Non-pigmented ciliary epithelial cell (primary cell): ENCODE results near the gene PLPPR3.
"Not testable (repeated sequence)": the region's sequence is repeated elsewhere in the genome, so short reads cannot be mapped to it uniquely, and the experiment has no call there.

Source experiments
- DNase-seq: peaks from one replicate; pipeline ENCODE4 v3.0.0-alpha.2; 2010; ENCODE audit warnings: low read depth

Gene PLPPR3

GRCh38 chr19:853014-853585 lies 31.3 kb upstream of the PLPPR3 start:
- no peak for DNase-seq

- DNase-seq = no peak
Observed at GRCh38 chr19:852136-853013, 30.6 kb upstream of the PLPPR3 start, which contains the start of gene ELANE. Gene ELANE, plus strand, starts transcription at chr19:852303. Its CDS starts 26 bp downstream, at chr19:852329.

GRCh38 chr19:850979-851335 lies 29.2 kb upstream of the PLPPR3 start:
- DNase-seq = no peak

DNA sequence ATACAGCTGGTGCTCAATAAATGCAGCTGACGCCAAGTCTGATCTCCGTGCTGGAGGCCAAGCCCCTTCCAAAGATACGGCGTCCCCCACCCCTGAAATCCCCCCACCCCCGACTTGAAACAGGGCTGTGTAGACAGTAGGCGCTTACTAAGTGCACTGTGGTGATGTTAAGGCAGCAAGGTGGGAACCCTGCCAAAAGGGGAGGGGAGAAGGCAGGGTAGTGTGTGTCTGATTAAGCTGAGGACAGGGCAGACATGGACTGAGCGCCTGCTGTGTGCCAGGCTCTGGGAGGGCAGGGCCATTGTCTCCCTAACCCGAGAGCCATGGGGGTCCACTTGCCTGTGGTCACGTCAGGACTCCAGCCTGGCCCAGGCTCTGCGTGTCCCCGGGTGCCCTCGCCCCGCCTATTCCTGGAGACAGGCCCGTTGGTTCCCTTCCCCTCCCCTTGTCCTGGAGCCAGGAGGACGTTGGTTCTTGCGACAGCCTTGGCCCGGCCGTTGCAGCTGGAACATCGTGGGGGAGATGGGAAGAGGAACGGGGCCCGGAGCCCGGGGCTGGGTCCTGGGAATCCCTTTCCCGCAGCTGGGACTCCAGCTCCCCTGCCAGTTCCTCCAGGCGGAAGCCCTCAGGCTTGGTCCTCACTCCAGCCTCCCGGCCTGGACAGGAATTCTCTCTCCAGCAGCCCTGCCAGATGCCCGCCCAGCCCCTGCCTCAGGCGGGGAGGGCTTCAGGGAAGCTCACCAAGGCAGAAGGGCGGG lies 28.6 kb upstream of the PLPPR3 start:
- no peak for DNase-seq

DNA sequence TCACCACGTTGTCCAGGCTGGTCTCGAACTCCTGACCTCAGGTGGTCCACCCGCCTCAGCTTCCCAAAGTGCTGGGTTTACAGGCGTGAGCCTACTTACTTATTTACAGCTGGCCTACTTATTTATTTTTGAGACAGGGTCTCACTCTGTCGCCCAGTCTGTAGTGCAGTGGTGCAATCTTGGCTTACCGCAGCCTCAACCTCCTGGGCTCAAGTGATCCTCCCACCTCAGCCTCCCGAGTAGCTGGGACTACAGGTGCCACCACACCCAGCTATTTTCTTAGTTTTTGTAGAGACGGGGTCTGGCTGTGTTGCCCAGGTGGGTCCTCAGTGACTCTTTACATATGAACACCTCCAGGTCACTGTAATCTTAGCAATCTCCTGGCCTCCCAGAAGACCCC lies 27.4 kb upstream of the PLPPR3 start:
- not testable (repeated sequence) for DNase-seq

GRCh38 chr19:848386-848921 lies 26.7 kb upstream of the PLPPR3 start:
- no peak for DNase-seq

- DNase-seq = no peak
Observed at GRCh38 chr19:845707-846521, 24.2 kb upstream of the PLPPR3 start.

DNA sequence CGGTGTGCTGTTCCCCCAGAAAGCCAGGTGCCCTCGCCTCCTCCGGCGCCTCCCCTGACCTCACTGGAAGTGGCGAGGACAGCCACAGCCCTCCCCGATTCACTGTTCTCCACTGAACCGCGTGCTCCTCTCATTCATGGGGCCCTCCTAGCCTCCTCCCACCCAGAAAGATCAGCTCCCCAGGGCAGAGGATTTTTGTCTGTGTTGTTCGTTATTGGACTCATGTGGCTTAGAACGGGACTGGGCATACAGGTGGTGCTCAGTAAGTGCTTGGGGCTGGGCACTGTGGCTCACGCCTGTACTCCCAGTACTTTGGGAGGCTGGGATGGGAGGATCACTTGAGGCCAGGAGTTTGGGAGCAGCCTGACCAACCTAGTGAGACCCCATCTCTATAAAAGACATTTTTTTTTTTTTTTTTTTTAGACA lies 22.8 kb upstream of the PLPPR3 start:
- DNase-seq = no peak

DNA sequence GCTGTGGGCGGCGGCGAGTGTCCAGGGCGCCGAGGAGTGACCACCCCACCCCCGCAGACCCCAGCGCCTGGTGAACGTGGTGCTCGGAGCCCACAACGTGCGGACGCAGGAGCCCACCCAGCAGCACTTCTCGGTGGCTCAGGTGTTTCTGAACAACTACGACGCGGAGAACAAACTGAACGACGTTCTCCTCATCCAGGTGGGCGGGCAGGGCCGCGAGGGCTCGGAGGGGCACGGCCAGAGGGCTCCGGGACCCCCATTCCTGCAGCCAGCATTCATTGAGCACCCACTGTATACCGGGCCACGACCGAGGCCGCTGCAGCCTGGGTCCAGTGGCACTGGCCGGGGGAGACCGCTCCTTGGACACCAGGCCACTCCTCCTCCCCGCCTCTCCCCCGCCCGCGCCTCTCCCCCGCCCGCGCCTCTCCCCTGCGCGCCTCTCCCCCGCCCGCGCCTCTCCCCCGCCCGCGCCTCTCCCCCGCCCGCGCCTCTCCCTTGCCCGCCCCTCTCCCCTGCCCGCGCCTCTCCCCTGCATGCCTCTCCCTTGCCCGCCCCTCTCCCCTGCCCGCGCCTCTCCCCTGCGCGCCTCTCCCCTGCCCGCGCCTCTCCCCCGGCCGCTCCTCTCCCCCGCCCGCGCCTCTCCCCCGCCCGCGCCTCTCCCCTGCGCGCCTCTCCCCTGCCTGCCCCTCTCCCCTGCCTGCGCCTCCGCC lies 22.2 kb upstream of the PLPPR3 start:
- DNase-seq = no peak

- DNase-seq = no peak
Observed at GRCh38 chr19:843180-843835, 21.6 kb upstream of the PLPPR3 start.

GRCh38 chr19:842802-843179 lies 21.0 kb upstream of the PLPPR3 start:
- DNase-seq = not testable (repeated sequence)

- DNase-seq = no peak
Observed at GRCh38 chr19:840519-841206, 18.9 kb upstream of the PLPPR3 start, which contains the start of gene PRTN3. Gene PRTN3, plus strand, starts transcription at chr19:840999. Its CDS starts 10 bp downstream, at chr19:841009.

GRCh38 chr19:835210-835810 lies 13.6 kb upstream of the PLPPR3 start:
- DNase-seq = no peak

DNA sequence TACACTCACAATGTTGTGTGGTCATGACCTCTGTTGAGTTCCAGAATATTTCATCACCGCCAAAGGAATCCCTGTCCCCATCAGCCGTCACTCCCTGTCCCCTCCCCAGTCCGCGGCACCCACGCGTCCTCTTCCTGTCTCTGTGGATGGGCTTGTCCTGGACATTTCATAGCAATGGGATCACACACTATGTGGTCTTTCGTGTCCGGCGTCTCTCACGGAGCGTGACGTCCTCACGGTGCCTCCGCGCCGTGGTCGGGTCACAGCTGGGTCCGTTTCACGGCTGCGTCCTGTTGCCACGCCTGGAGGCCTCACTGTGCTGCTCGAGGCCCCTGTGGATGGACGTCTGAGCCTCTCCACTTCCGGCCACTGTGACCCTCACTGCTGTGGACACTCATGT lies 12.5 kb upstream of the PLPPR3 start:
- no peak for DNase-seq

DNA sequence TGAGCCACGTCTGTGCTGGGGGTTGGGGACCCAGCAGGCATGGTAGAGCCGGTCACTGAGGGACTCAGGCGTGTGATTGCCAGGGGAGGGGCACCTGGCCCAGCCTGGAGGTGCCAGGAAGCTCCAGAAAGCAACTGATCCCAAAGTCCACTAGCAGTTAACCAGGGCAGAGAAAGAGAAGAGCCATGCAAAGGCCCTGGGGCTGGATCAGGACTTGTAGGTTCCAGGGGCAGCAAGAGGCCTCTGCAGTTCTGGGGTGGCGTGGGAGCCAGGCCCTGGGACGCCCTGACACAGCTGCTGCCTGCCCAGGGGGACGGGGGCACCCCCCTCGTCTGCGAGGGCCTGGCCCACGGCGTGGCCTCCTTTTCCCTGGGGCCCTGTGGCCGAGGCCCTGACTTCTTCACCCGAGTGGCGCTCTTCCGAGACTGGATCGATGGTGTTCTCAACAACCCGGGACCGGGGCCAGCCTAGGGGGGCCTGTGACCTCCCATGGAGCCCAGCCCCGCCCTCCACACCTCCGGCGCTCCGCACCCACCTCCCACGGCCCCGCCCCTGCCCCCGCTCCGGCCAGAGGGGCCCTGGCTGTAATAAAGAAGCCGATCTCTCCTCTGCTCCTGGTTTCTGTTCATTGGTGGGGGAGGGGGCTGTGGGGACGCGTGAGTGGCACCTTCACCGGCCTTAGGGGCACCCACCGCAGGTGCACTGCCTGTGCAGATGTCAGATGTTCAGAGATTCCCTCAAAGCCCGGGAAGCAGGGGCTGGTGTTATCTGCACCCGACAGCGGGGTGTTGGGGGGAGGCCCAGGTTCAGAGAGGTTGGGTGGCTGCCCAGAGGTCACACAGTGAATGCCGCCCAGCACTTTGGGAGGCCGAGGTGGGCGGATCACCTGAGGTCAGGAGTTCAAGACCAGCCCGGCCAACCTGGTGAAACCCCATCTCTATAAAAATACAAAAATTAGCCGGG lies 9.9 kb upstream of the PLPPR3 start:
- DNase-seq = no peak

GRCh38 chr19:829129-829758 lies 7.5 kb upstream of the PLPPR3 start:
- no peak for DNase-seq

GRCh38 chr19:827710-828321 lies 6.1 kb upstream of the PLPPR3 start, which contains the start of gene AZU1:
Gene AZU1, plus strand, starts transcription at chr19:827837. Its CDS starts 10 bp downstream, at chr19:827847.
- DNase-seq = no peak
